Rectal smooth muscle tissue (tissue), 1 donor: ENCODE measurements around the gene RAD51B.

Experiments
- H3K27ac ChIP-seq: one replicate; pipeline ENCODE4 v1.7.0; 2013; ENCODE audit warnings: low read depth, low read length, inconsistent platforms
- H3K27me3 ChIP-seq: one replicate; pipeline ENCODE4 v1.7.0; 2013; ENCODE audit warnings: low read length; ENCODE audit not compliant: control insufficient read depth, insufficient read depth
- H3K36me3 ChIP-seq: one replicate; pipeline ENCODE4 v1.7.0; 2013; ENCODE audit warnings: low read length; ENCODE audit not compliant: control insufficient read depth, insufficient read depth
- H3K4me1 ChIP-seq: one replicate; pipeline ENCODE4 v1.7.0; 2013; ENCODE audit warnings: low read length; ENCODE audit not compliant: control insufficient read depth, insufficient read depth
- H3K4me3 ChIP-seq: one replicate; pipeline ENCODE4 v1.7.0; 2013; ENCODE audit warnings: low read length
- H3K9ac ChIP-seq: one replicate; pipeline ENCODE4 v1.7.0; 2013; ENCODE audit warnings: low read length

RAD51B gene

DNA sequence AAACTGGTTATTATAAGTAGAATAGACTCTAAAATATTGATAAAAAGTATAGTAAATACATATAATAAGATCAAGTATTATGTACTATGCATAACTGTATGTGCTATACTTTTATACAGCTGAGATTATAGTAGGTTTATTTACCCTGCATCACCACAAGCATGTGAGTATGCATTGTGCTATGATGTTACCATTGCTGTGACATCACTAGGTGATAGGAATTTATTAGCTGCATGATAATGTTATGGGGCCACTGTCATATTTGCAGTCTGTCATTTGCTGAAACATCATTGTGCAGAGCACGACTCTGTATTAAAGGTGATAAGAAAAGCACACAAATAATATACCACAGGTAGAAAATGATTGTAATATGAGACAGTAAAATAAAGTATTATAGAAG, 587.7 kb downstream of the RAD51B start:
- H3K9ac ChIP-seq, result no peak overlapping the region
- no peak overlapping the region for H3K4me3 ChIP-seq
- peaks cover 7% of the 10 kb centered on the region for H3K4me1 ChIP-seq
- no peaks in the 10 kb centered on the region for H3K27me3 ChIP-seq
- no peaks in the 10 kb centered on the region for H3K36me3 ChIP-seq
- no peak overlapping the region for H3K27ac ChIP-seq

DNA sequence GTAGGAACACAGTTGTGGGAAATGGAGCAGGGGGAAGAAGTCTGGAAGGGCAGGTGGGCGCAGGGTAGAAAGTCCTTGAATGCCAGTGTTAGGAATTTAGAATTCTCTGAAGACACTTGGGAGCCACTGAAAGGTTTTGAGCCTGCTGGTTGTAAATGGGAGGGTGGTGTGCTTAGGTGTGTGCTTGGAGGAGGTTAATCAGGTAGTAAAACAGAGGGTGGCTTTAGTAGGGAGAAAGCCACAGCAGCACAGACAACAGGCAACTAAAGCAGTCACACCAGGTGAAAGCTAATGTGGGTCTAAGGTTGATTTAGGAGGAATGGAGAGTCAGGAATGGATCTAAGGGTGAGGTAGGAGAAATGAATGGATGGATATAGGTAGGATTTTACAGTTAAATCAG, 588.2 kb downstream of the RAD51B start:
- Histone ChIP-seq H3K9ac (no peak overlapping the region), H3K27me3 (no peaks in the 10 kb centered on the region), H3K36me3 (no peaks in the 10 kb centered on the region), H3K27ac (no peak overlapping the region), H3K4me3 (no peak overlapping the region), H3K4me1 (peaks cover 7% of the 10 kb centered on the region)

DNA sequence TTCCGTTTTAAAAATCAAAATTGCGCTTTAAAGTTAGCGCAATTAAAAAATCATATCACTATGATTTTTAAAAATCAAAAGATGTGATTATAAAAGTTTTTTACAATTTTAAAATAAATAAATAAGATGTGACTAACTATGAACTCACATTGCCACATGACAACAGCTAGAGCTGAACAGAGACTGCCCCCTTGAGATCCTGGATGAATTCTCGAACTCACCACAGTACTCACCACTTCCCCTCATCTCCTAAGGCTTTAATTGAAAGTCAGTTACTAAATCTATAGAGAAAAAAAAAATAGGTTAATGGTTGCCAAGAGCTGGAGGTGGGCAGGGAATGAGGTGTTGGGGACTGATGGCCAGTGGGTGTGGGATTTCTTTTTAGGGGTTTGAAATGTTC, 589.1 kb downstream of the RAD51B start:
- peaks cover 3% of the 10 kb centered on the region for H3K4me1 ChIP-seq
- H3K4me3 ChIP-seq, result no peak overlapping the region
- no peaks in the 10 kb centered on the region for H3K36me3 ChIP-seq
- H3K27me3 ChIP-seq, result no peaks in the 10 kb centered on the region
- no peak overlapping the region for H3K9ac ChIP-seq
- H3K27ac ChIP-seq, result no peak overlapping the region

DNA sequence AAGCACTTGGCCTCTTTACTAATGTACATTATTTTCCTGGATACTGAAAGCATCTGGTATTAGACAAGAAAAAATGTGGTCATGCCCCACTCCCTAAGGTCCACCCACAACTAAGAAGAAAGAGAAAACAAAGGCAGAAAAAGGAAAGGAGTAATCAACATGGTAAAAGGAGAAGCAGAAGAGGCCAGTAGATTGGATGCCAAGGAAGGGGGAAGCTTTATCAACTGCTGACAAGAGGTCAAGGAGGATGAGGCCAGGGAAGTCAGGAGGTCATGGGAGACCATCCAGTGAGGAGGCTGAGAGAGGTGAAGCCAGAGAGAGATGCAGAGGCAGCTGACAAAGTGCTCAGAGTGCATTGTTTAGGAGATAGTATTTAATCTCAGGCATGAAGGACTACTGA, 589.8 kb downstream of the RAD51B start:
- Histone ChIP-seq H3K27ac (no peak overlapping the region), H3K9ac (no peak overlapping the region), H3K4me1 (no peaks in the 10 kb centered on the region), H3K4me3 (no peak overlapping the region), H3K36me3 (no peaks in the 10 kb centered on the region), H3K27me3 (no peaks in the 10 kb centered on the region)

DNA sequence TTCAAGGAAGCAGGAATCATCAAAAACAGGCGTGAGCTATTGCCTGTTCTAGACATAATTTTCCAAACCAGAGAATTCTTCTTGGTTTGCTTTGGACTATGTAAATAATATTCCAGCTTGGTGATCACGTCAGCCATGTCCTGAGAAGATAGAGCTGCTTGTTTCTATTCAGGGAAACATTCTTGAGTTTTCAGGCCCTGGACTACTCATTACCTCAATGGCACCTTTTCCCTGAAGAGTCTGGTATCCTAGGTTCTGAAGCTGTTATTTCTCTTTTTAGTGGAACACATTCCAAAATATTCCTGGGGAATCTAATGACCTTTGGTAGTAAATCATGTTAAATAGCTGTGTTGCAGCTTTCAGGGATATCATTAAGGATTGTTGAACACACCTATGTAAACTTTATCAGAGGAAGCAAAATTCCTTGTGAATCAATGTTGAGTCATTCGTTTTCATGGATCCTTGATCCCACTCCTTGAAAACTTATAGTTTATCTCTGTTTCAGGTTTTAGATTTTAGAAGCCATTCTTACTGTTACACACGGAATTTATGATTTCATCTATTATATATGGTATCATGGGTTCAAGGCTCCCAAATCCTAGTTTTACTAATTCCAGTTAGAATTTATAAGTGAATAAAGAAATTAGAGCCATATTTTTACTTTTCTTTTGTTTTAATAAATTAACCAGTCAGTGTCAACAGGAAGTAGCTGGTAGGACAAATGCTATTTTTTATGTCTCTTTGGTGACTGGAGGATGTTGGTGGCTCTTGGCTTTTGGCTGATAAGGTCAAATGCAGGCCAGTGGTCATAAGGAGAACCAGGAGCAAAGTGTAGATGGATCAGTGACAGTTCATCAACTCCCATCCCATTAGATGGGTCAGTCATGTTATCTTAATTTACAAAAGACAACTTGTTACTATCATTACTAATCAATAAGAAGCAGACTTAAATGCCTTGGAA, 593.2 kb downstream of the RAD51B start:
- Histone ChIP-seq H3K4me1 (no peaks in the 10 kb centered on the region), H3K36me3 (no peaks in the 10 kb centered on the region), H3K4me3 (no peak overlapping the region), H3K27me3 (no peaks in the 10 kb centered on the region), H3K27ac (no peak overlapping the region), H3K9ac (no peak overlapping the region)

DNA sequence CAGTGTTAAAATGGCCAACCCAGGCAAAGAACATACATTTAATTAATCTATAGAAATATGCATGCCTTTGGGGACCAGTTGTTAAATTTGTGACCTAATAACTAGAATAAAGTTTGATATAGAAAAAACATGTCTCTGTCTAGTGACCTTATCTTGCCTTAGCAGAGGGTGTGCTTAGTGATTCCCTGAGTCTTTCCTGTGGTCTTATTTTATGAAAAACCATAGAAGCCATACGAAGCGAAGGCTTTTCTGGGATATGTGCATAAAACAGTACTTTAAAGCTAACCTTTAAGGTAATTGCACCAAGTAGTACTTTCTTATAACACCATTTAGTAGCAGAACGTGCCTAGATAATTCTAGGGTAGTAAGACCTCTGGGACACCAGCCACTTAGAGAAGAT, 593.9 kb downstream of the RAD51B start:
- Histone ChIP-seq H3K4me3 (no peak overlapping the region), H3K27me3 (no peaks in the 10 kb centered on the region), H3K9ac (no peak overlapping the region), H3K36me3 (no peaks in the 10 kb centered on the region), H3K4me1 (no peaks in the 10 kb centered on the region), H3K27ac (no peak overlapping the region)

DNA sequence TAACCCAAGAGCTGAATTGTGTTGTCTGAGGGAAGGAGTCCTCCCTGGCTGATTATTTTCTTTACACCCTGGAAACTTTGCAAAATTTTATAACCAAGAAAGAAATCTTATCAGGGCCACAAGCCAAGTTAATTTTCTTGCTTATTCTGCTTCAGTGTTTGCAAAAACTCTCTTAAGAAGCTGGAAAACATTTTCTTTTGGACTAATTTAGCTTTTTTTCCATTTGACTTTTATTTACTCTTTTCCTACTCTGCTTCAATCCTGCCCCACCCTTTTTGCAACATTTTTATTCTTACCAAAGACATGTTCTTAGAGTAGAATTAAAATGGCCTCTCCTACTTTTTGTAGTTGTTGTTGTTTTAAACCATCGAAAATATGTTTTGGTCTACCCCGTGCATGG, 594.5 kb downstream of the RAD51B start:
- H3K9ac ChIP-seq, result no peak overlapping the region
- H3K4me3 ChIP-seq, result no peak overlapping the region
- H3K27me3 ChIP-seq, result no peaks in the 10 kb centered on the region
- no peaks in the 10 kb centered on the region for H3K36me3 ChIP-seq
- no peak overlapping the region for H3K27ac ChIP-seq
- H3K4me1 ChIP-seq, result no peaks in the 10 kb centered on the region

DNA sequence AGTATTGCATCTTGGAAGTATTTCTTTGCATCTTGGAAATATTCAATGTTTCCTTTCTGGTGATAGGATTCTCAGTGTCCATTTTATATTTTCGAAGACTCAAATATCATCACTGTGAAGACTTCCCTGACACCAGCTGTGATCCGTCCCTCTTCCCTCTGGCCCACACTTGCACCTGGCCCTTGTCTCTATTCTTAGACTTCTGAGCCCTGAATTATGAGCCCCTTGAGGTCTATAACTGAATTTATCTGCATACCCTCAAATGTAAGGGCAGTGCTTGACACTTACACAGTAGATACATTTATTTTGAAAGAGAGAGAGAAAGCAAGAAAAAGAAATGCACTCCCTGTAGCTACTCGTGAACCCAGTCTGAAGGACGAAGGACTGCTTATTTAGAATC, 596.6 kb downstream of the RAD51B start:
- H3K4me3 ChIP-seq, result no peak overlapping the region
- no peak overlapping the region for H3K9ac ChIP-seq
- no peaks in the 10 kb centered on the region for H3K27me3 ChIP-seq
- no peaks in the 10 kb centered on the region for H3K36me3 ChIP-seq
- no peaks in the 10 kb centered on the region for H3K4me1 ChIP-seq
- H3K27ac ChIP-seq, result no peak overlapping the region

DNA sequence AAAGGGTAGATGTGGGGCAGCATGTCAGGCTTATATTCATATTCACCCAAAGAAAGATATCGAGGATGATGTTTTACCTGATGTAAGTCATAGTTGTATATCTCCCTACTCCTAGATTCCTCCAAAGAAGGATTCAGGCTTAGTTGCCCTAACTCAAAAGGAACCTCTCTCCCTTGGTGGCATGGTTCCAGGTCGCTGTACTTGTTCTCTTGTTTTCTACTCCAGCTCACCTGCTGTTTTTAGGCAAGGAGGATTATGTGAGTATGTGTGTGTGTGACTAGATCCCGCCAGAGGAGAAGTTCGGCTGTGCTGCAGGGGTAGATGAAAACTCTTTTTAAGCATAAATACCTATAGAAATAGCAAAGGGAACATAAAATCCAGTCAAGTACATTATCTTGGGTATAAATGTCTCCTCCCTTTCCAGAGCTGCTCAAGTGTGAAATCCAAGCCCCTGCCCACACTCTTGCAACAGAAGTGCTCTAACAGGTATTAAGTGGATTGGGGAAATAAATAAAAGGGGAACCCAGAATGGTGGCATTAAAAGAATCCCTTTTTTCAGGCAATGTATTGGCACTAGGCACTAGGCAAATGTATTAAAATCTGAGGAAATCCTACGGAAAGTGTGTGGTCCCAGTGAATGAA, 597.6 kb downstream of the RAD51B start:
- no peak overlapping the region for H3K9ac ChIP-seq
- H3K4me1 ChIP-seq, result no peaks in the 10 kb centered on the region
- H3K36me3 ChIP-seq, result no peaks in the 10 kb centered on the region
- H3K4me3 ChIP-seq, result no peak overlapping the region
- no peaks in the 10 kb centered on the region for H3K27me3 ChIP-seq
- H3K27ac ChIP-seq, result no peak overlapping the region

DNA sequence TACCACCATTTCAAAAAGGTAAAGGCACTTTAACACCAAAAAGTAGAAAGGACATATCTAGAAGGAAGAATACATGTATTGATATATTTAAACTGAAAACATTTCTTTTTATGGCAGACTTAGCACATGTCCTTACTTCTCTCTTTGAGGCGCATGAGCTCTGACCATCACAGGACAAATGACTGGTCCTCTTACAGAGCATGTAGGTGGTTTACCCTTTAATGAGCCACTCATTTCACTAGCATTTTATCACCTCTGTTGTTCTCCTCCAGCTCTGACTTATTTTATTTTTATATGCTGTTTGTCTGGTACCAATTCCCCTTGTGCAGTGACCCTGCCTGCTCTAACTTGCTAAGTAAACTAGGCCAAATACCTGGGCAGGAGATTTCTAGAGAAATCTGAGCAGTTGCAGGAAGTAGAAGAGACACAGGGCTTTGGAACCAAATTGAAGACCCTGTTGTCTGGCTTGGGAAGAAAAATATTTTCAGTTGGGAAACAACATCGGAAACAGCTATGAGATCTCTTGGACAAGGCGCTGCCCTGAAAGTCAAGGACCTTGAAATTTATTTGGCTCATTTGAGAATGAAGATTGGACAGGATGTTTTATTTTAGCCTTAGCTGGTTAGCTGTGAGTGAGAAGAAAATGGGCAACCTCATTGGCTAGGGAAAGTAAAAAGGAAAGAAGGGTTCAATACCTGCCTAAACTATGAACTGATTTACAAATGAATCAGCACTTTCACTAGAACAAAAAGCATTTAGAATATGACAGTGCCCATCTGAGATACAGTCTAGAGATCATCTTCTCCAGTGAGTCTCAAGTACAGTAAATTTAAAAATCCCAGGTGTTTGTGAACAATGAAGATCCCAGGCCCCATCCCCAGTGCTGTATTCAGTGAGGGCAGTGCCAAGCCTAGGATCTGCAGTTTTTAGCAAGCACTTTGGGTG, 598.9 kb downstream of the RAD51B start:
- Histone ChIP-seq H3K27me3 (no peaks in the 10 kb centered on the region), H3K9ac (no peak overlapping the region), H3K36me3 (no peaks in the 10 kb centered on the region), H3K27ac (no peak overlapping the region), H3K4me1 (no peaks in the 10 kb centered on the region), H3K4me3 (no peak overlapping the region)

DNA sequence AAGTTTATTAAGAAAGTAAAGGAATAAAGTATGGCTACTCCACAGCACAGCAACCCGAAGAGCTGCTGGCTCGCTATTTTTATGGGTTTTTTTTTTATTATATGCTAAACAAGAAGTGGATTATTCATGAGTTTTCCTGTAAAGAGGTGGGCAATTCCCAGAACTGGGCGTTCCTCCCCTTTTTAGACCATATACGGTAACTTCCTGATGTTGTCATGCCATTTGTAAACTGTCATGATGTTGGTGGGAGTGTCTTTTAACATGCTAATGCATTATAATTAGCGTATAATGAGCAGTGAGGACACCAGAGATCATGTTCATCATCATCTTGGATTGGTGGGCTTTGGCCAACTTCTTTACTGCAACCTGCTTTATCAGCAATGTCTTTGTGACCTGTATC, 600.8 kb downstream of the RAD51B start:
- Histone ChIP-seq H3K4me3 (no peak overlapping the region), H3K27ac (no peak overlapping the region), H3K27me3 (no peaks in the 10 kb centered on the region), H3K9ac (no peak overlapping the region), H3K4me1 (no peaks in the 10 kb centered on the region), H3K36me3 (no peaks in the 10 kb centered on the region)

DNA sequence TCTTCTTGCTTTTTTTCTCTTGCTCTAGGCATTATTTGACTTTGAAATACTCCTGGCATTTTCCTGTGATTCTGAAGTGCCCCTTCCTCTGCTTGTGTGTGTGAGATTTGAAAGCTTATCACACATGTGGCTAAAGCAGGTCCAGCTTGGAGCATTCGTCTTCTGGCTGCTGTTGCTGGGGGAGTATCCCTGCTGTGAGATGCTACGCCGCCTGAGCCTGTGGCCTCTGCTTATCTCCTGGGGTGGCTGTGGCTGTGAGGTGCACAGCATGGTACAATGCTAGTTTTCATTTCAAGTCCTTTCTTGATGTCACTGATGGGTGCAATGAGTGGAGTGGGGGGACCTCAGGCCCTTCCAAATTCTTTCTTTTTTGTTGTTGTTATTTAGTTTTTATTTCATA, 601.5 kb downstream of the RAD51B start:
- no peak overlapping the region for H3K27ac ChIP-seq
- no peaks in the 10 kb centered on the region for H3K27me3 ChIP-seq
- no peak overlapping the region for H3K4me3 ChIP-seq
- no peak overlapping the region for H3K9ac ChIP-seq
- no peaks in the 10 kb centered on the region for H3K36me3 ChIP-seq
- H3K4me1 ChIP-seq, result no peaks in the 10 kb centered on the region
